Stimulated activated CD8-positive, alpha-beta memory T cell treated with anti-CD3 and anti-CD28 coated beads, Interleukin-15, amount 100 ng/mL, for 48 hours (primary cell): ENCODE data around the gene LAS1L.
"Not testable (repeated sequence)": the region's sequence is repeated elsewhere in the genome, so short reads cannot be mapped to it uniquely, and the experiment has no call there.

Source experiments
- DNase-seq, 2 donors: peaks; one replicate each; pipeline ENCODE4 v3.0.0-alpha.2; 2020; ENCODE audit warnings: low read depth in 2 of 2

LAS1L gene

GRCh38 chrX:65517923-65518322 lies 16.7 kb downstream of the LAS1L start:
- no peak for DNase-seq

DNA sequence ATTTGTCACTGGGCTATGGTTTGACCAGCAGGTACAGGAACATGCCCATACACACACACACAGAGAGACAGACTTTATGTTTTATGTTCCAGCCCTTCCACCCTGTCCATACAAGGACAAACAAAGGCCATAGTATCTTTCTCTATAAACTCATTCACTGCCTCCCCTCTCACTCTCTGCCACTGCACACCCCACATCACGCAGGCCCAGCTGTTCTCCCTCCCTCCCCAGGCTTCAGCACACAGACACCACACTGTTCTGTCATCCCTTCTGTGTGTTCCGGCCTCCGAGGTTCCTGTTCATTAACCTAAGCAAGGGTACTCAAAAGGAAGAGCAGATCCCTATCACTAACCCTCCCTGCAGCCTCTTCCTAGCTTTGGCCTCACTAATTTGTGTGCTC lies 17.8 kb downstream of the LAS1L start:
- no peak for DNase-seq

DNA sequence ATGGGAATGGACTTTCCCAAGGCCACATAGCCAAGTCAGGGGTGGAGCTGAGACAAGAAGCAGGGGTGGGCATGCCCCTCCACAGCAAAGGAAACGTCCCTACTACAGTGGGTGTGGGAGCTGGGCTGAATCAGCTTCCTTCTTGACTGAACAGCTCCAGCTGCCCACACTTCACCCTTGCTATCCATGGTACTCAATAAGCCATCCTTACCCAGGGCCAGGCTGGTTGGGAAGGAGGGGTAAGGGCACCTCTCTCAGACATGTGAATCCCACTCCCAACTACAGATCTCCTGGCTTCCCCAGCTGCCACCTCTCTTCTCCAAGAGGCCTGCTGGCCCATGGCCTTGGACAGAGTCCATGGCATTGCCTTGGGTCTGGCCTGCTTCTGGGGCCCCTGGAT lies 21.0 kb downstream of the LAS1L start:
- DNase-seq = no peak

DNA sequence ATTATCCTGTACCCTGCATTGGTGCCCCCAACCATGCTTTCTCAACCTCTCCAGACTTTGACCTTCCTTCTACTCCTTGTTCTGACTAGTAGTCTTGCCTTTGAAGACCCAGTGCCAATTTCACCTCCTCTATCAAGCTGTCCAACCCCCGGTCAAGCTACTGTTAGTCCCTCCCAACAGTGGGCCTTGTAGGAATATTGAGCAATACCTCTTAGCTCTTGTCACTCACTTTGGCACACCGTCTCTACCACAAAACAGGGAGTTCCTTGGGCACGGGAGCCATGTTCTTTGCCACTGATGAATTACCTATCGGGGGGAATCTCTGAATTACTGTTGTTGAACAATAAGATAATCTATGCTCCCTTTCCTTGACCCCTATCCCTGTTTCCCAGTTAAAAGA lies 25.2 kb downstream of the LAS1L start:
- no peak for DNase-seq

DNA sequence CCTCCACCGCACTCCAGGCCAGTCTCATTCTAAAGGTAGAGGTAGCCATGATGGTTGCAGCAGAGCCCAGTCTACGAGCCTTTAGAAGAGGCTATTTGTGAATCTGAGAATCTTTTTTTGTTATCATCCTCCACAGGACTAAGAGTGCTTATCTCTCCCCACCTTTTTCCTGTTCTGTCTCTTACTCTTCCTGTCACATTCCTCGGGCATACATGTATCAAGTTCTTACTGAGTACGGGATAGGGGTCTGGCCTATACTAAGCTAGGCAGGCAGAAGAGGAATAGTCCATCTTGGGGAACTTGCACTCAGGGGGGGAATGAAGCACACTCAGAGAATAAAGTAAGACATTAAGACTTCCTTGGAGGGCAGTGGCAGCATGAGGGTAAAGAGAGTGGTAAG lies 25.7 kb downstream of the LAS1L start:
- no peak for DNase-seq

- DNase-seq = no peak
These were observed 32.0 kb downstream of the LAS1L start for GRCh38 chrX:65502618-65503017.

GRCh38 chrX:65493431-65493830 lies 41.2 kb downstream of the LAS1L start:
- DNase-seq = no peak

- DNase-seq = no peak
These were observed 43.0 kb downstream of the LAS1L start for GRCh38 chrX:65491620-65492019.

DNA sequence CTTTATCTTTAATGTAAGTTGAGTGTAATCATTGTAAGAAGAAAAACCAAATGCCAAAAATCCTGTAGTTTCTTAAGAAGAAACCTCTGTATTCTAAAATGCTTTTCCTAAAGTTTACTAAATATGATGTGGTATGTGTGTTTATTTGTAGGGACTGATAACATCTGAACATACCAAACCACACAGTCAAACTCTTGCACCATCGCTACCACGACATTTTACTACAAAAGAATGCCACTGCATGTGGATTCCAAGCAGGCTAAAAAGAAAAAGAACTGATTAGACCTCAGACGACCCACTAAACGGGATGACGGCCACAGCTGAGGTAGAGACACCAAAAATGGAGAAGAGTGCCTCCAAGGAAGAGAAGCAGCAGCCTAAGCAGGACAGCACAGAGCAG lies 46.1 kb downstream of the LAS1L start:
- DNase-seq = no peak

DNA sequence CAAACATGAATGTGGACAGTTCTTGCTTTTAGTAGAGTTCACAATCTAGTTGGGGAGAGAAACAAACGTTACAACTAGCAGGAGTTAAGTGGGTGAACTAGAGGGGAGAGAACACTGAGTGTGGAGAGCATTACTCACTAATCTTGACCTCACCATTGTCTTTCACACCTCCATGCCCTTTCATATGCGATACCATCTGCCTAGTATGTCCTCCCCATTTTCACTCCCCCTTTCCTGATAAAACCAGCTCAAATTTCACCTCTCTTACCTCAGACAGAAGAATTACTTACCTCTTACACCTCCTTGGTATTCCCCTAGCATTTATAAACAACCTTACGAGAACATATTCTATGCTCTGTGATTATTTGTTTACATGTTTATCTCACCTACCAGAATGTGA lies 53.6 kb downstream of the LAS1L start:
- no peak for DNase-seq

DNA sequence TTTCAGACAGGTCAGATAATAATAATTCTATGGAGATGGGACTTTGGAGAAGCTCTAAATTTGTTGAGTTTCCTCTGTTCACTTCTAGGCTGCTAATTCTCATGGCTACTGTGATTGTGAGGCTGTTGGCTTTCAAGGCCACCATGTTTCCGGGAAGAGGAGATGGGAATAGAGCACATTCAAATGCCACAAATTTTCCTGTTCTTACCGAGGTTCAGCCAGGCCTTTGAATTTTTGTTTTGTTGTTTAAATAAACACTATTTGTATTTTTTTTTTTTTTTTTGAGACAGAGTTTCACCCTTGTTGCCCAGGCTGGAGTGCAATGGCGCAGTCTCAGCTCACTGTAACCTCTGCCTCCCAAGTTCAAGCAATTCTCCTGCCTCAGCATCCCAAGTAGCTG lies 55.5 kb downstream of the LAS1L start:
- not testable (repeated sequence) for DNase-seq

- no peak for DNase-seq
These were observed 58.0 kb downstream of the LAS1L start for GRCh38 chrX:65476564-65476963.

GRCh38 chrX:65463550-65463949 lies 71.0 kb downstream of the LAS1L start:
- no peak for DNase-seq
